IMR-90 (cell line): Measurements from ENCODE around the gene INAVA. TPM values are rescaled to one million over a fixed set of nuclear protein-coding genes. Genes with fewer than 3 reads are reported as not detected.

Source experiments
- ATAC-seq: fragments of 200-7000 bp; cut with Tn5 transposase; 2 replicates; pipeline ENCODE4 v1.9.1; 2020; ENCODE audit warnings: low read depth, mild to moderate bottlenecking, moderate library complexity
- BruUV-seq: library from RNA; stranded (reverse); fragments of 400-500 nt; replicated peaks from 2 replicates; lab custom pipeline; 2021; lab: Mats Ljungman, UMichigan
- CTCF ChIA-PET: fragments of 300-600 bp; formaldehyde crosslinking; extraction: SDS; loops from one replicate; lab custom pipeline; 2021; ENCODE audit warnings: antibody characterized with exemption; lab: Yijun Ruan, JAX
- POLR2A ChIA-PET: fragments of 300-600 bp; sonication (Branson Sonifier 250); formaldehyde crosslinking; loops from one replicate; lab custom pipeline; 2022; ENCODE audit warnings: antibody characterized with exemption; ENCODE audit not compliant: unreplicated experiment; lab: Charles Lee
- DNase-seq: peaks from one replicate; pipeline ENCODE4 v3.0.0; 2013
- H2AFZ ChIP-seq: replicated peaks from 2 replicates; pipeline ENCODE3; 2013; ENCODE audit warnings: low read length, mild to moderate bottlenecking; ENCODE audit not compliant: poor library complexity
- H2AK5ac ChIP-seq: 2 replicates; pipeline ENCODE4 v1.6.1; 2013; ENCODE audit warnings: low read depth, low read length, inconsistent platforms
- H2AK9ac ChIP-seq: replicated peaks from 2 replicates; pipeline ENCODE3; 2013; ENCODE audit warnings: mild to moderate bottlenecking, low read depth, low read length, moderate library complexity; ENCODE audit not compliant: poor library complexity
- H2BK120ac ChIP-seq: 2 replicates; pipeline ENCODE4 v1.6.1; 2013; ENCODE audit warnings: low read depth, low read length, inconsistent platforms
- H2BK15ac ChIP-seq: 3 replicates; pipeline ENCODE4 v1.6.1; 2013; ENCODE audit warnings: low read depth, low read length, inconsistent platforms
- H2BK20ac ChIP-seq: 2 replicates; pipeline ENCODE4 v1.6.1; 2013; ENCODE audit warnings: low read depth, mild to moderate bottlenecking, inconsistent platforms, low read length, moderate library complexity
- H2BK5ac ChIP-seq: 2 replicates; pipeline ENCODE4 v1.6.1; 2013; ENCODE audit warnings: mild to moderate bottlenecking, low read depth, low read length, inconsistent platforms; ENCODE audit not compliant: poor library complexity, severe bottlenecking
- H3K14ac ChIP-seq: replicated peaks from 2 replicates; pipeline ENCODE4 v1.6.1; 2013; ENCODE audit warnings: low read depth, low read length, inconsistent platforms
- H3K18ac ChIP-seq: 2 replicates; pipeline ENCODE4 v1.6.1; 2013; ENCODE audit warnings: low read depth, low read length, control low read depth
- H3K23ac ChIP-seq: 2 replicates; pipeline ENCODE4 v1.6.1; 2013; ENCODE audit warnings: low read depth, low read length, inconsistent platforms
- H3K27ac ChIP-seq: 2 replicates; pipeline ENCODE4 v1.5.1; 2013; ENCODE audit warnings: mild to moderate bottlenecking, control low read depth, low read length; ENCODE audit not compliant: insufficient read depth
- H3K27me3 ChIP-seq: 2 replicates; pipeline ENCODE4 v1.6.1; 2013; ENCODE audit warnings: low read length; ENCODE audit not compliant: control insufficient read depth, insufficient read depth
- H3K36me3 ChIP-seq: 2 replicates; pipeline ENCODE4 v1.6.1; 2013; ENCODE audit warnings: low read length, mixed read lengths; ENCODE audit not compliant: control insufficient read depth, insufficient read depth
- H3K4ac ChIP-seq: 2 replicates; pipeline ENCODE4 v1.6.1; 2013; ENCODE audit warnings: low read depth, low read length, inconsistent platforms
- H3K4me1 ChIP-seq: 2 replicates; pipeline ENCODE4 v1.6.1; 2013; ENCODE audit warnings: low read length, mixed read lengths; ENCODE audit not compliant: control insufficient read depth, insufficient read depth
- H3K4me2 ChIP-seq: 2 replicates; pipeline ENCODE4 v1.6.1; 2013; ENCODE audit warnings: low read depth, mild to moderate bottlenecking, control low read depth, low read length, moderate library complexity
- H3K4me3 ChIP-seq: 2 replicates; pipeline ENCODE4 v1.5.1; 2013; ENCODE audit warnings: low read depth, mild to moderate bottlenecking, control low read depth, low read length, moderate library complexity; ENCODE audit not compliant: insufficient read depth
- H3K56ac ChIP-seq: 2 replicates; pipeline ENCODE4 v1.6.1; 2013; ENCODE audit warnings: low read length, inconsistent platforms; ENCODE audit not compliant: insufficient read depth; ENCODE audit errors: extremely low read depth
- H3K79me1 ChIP-seq, 2 experiments: 2 replicates each; pipeline ENCODE4 v1.6.1; 2013; ENCODE audit warnings: low read length in 2 of 2, inconsistent platforms in 1 of 2, low read depth in 1 of 2
- H3K9ac ChIP-seq: 2 replicates; pipeline ENCODE4 v1.6.1; 2013; ENCODE audit warnings: low read depth, low read length, control low read depth
- H3K9me1 ChIP-seq: 2 replicates; pipeline ENCODE4 v1.6.1; 2013; ENCODE audit warnings: low read length, inconsistent platforms; ENCODE audit not compliant: insufficient read depth
- H3K9me3 ChIP-seq: 2 replicates; pipeline ENCODE4 v1.6.1; 2013; ENCODE audit warnings: low read length; ENCODE audit not compliant: control insufficient read depth, insufficient read depth
- H4K20me1 ChIP-seq: 2 replicates; pipeline ENCODE4 v1.6.1; 2013; ENCODE audit warnings: low read length, inconsistent platforms; ENCODE audit not compliant: insufficient read depth
- H4K5ac ChIP-seq: 2 replicates; pipeline ENCODE4 v1.6.1; 2013; ENCODE audit warnings: mild to moderate bottlenecking, low read depth, low read length, control low read depth
- H4K8ac ChIP-seq, 2 experiments: 2 replicates each; pipeline ENCODE4 v1.6.1; 2013; ENCODE audit warnings: low read depth in 2 of 2, low read length in 2 of 2, control low read depth in 1 of 2, inconsistent platforms in 1 of 2
- H4K91ac ChIP-seq: 2 replicates; pipeline ENCODE4 v1.6.1; 2013; ENCODE audit warnings: low read depth, low read length, inconsistent platforms; ENCODE audit not compliant: insufficient read depth
- CEBPB ChIP-seq: IDR thresholded peaks from 2 replicates; pipeline ENCODE4 v1.6.1; 2012; ENCODE audit warnings: low read depth, low read length, improper control_type of control experiment
- FOS ChIP-seq: fragments of 150-350 bp; IDR thresholded peaks from 2 replicates; pipeline ENCODE4 v1.6.1; 2016; ENCODE audit warnings: low read depth, low read length
- MAFK ChIP-seq: IDR thresholded peaks from 2 replicates; pipeline ENCODE4 v1.6.1; 2012; ENCODE audit warnings: low read depth, low read length, improper control_type of control experiment
- MAZ ChIP-seq: IDR thresholded peaks from 2 replicates; pipeline ENCODE4 v1.6.1; 2012; ENCODE audit warnings: low read depth, mild to moderate bottlenecking, low read length, improper control_type of control experiment, moderate library complexity, borderline replicate concordance
- MXI1 ChIP-seq: IDR thresholded peaks from 2 replicates; pipeline ENCODE4 v1.6.1; 2012; ENCODE audit warnings: low read depth, mild to moderate bottlenecking, low read length, moderate library complexity, borderline replicate concordance
- RAD21 ChIP-seq: IDR thresholded peaks from 2 replicates; pipeline ENCODE4 v1.6.1; 2012; ENCODE audit warnings: low read length, improper control_type of control experiment
- RCOR1 ChIP-seq: IDR thresholded peaks from 2 replicates; pipeline ENCODE4 v1.6.1; 2012; ENCODE audit warnings: mild to moderate bottlenecking, low read length, improper control_type of control experiment; ENCODE audit not compliant: insufficient replicate concordance
- RFX5 ChIP-seq: IDR thresholded peaks from 2 replicates; pipeline ENCODE4 v1.8.0; 2012; ENCODE audit warnings: low read depth, mild to moderate bottlenecking, low read length, moderate library complexity
- dilution Hi-C: fragments of 300-500 bp; cut with HindIII; formaldehyde crosslinking; loops from one replicate; pipeline ENCODE4 v1.14.3; 2018; ENCODE audit warnings: low sequenced_read_pairs; ENCODE audit not compliant: unreplicated experiment
- in situ Hi-C: fragments of 300-500 bp; cut with MboI; formaldehyde crosslinking; loops from 3 replicates; pipeline ENCODE4 v1.14.3; 2019; ENCODE audit warnings: low sequenced_read_pairs, inconsistent platforms, mixed read lengths
- intact Hi-C: fragments of 100-400 bp; cut with micrococcal nuclease; formaldehyde crosslinking; loops from 2 replicates; pipeline ENCODE4 v1.10.0; 2022
- polyA plus RNA-seq, 3 experiments: library from polyadenylated mRNA; depleted of rRNA; stranded (reverse); fragments of >200 nt; gene quantifications; 2 replicates each; pipeline ENCODE4 v1.2.3, GENCODE V29; 2012; ENCODE audit warnings: low replicate concordance in 1 of 3
- total RNA-seq: library from RNA; depleted of rRNA; stranded (reverse); fragments of >200 nt; gene quantifications from 2 replicates; pipeline ENCODE4 v1.2.3, GENCODE V29; 2012
- TF ChIP-seq, protein P1 (sequence below): fragments of 150-350 bp; IDR thresholded peaks from 2 replicates; pipeline ENCODE4 v1.6.1; 2017; ENCODE audit warnings: mild to moderate bottlenecking, antibody characterized with exemption, low read length, low read depth
- TF ChIP-seq, protein P2 (sequence below): fragments of 150-350 bp; IDR thresholded peaks from 2 replicates; pipeline ENCODE4 v1.6.1; 2016; ENCODE audit warnings: low read depth, mild to moderate bottlenecking, low read length, moderate library complexity, borderline replicate concordance
- TF ChIP-seq, protein P3 (sequence below): conservative IDR thresholded peaks from 2 replicates; pipeline ENCODE4 v1.5.1; 2012; ENCODE audit warnings: mild to moderate bottlenecking, low read depth, low read length, improper control_type of control experiment

The INAVA gene
- total and polyA plus RNA-seq, 2 of the 4 experiments (the other 2 are of a cell fraction), result under 0.01 to 0.07 TPM

GRCh38 chr1:200892958-200893357 is 1.7 kb upstream of the INAVA start:
- no peak overlapping the region for H2BK120ac ChIP-seq
- no peak overlapping the region for H3K14ac ChIP-seq
- no peaks in the 10 kb centered on the region for H3K9me3 ChIP-seq
- H4K91ac ChIP-seq, result no peak overlapping the region
- intact Hi-C loops (no loop called here), in situ Hi-C loops (no loop called here), dilution Hi-C loops (no loop called here)
- H3K23ac ChIP-seq, result no peak overlapping the region
- H4K8ac ChIP-seq, result no peak overlapping the region
- H2AFZ ChIP-seq, result no peak overlapping the region
- ATAC-seq, result no peak
- no peak overlapping the region for H3K56ac ChIP-seq
- peaks cover 3% of the 10 kb centered on the region; the same call in 1 of the 2 replicates for H3K4me1 ChIP-seq
- no peaks in the 10 kb centered on the region for H3K36me3 ChIP-seq
- H2BK15ac ChIP-seq, result no peak overlapping the region
- H4K20me1 ChIP-seq, result no peaks in the 10 kb centered on the region; the same call in 1 of the 2 replicates
- H3K27me3 ChIP-seq, result peaks cover 60% of the 10 kb centered on the region
- CTCF ChIA-PET, result no interaction called here
- H2BK5ac ChIP-seq, result no peak overlapping the region
- H3K79me1 ChIP-seq, result no peaks in the 10 kb centered on the region
- no peak overlapping the region for H3K18ac ChIP-seq
- POLR2A ChIA-PET, result no interaction called here
- no peak overlapping the region for H3K4ac ChIP-seq
- H2BK20ac ChIP-seq, result no peak overlapping the region
- H3K27ac ChIP-seq, result no peak overlapping the region
- no peak for DNase-seq
- H4K5ac ChIP-seq, result no peak overlapping the region
- TF ChIP-seq MAZ (no peak), RCOR1 (no peak), MXI1 (no peak), CEBPB (no peak), RFX5 (no peak), RAD21 (no peak), MAFK (no peak), FOS (no peak)
- TF ChIP-seq, protein P1, sequence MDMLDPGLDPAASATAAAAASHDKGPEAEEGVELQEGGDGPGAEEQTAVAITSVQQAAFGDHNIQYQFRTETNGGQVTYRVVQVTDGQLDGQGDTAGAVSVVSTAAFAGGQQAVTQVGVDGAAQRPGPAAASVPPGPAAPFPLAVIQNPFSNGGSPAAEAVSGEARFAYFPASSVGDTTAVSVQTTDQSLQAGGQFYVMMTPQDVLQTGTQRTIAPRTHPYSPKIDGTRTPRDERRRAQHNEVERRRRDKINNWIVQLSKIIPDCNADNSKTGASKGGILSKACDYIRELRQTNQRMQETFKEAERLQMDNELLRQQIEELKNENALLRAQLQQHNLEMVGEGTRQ, result no peak
- TF ChIP-seq, protein P2, sequence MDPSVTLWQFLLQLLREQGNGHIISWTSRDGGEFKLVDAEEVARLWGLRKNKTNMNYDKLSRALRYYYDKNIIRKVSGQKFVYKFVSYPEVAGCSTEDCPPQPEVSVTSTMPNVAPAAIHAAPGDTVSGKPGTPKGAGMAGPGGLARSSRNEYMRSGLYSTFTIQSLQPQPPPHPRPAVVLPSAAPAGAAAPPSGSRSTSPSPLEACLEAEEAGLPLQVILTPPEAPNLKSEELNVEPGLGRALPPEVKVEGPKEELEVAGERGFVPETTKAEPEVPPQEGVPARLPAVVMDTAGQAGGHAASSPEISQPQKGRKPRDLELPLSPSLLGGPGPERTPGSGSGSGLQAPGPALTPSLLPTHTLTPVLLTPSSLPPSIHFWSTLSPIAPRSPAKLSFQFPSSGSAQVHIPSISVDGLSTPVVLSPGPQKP, result no peak
- TF ChIP-seq, protein P3, sequence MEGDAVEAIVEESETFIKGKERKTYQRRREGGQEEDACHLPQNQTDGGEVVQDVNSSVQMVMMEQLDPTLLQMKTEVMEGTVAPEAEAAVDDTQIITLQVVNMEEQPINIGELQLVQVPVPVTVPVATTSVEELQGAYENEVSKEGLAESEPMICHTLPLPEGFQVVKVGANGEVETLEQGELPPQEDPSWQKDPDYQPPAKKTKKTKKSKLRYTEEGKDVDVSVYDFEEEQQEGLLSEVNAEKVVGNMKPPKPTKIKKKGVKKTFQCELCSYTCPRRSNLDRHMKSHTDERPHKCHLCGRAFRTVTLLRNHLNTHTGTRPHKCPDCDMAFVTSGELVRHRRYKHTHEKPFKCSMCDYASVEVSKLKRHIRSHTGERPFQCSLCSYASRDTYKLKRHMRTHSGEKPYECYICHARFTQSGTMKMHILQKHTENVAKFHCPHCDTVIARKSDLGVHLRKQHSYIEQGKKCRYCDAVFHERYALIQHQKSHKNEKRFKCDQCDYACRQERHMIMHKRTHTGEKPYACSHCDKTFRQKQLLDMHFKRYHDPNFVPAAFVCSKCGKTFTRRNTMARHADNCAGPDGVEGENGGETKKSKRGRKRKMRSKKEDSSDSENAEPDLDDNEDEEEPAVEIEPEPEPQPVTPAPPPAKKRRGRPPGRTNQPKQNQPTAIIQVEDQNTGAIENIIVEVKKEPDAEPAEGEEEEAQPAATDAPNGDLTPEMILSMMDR, result no peak
- no peak overlapping the region for H3K9ac ChIP-seq
- no TSS peak for BruUV-seq
- H2AK5ac ChIP-seq, result no peak overlapping the region
- no peak overlapping the region for H3K4me2 ChIP-seq
- H3K4me3 ChIP-seq, result no peak overlapping the region
- H3K9me1 ChIP-seq, result peaks cover 3% of the 10 kb centered on the region; the same call in 1 of the 2 replicates
- no peak overlapping the region for H2AK9ac ChIP-seq
